Subcutaneous abdominal adipose tissue (tissue), 5 donors: ENCODE results near the gene RGS4.
A peak's percentile ranks its signal among the peaks of the same experiment; 100 is the strongest.

Experiments
- H3K27ac ChIP-seq: one replicate; pipeline ENCODE4 v1.7.0; 2013; ENCODE audit warnings: low read depth, mild to moderate bottlenecking, inconsistent platforms, low read length, moderate library complexity
- H3K27me3 ChIP-seq, 5 donors: one replicate each; pipeline ENCODE4 v1.7.0; 2013; ENCODE audit warnings: low read length in 5 of 5, inconsistent platforms in 1 of 5; ENCODE audit not compliant: control insufficient read depth in 5 of 5, insufficient read depth in 4 of 5
- H3K36me3 ChIP-seq, 5 donors: one replicate each; pipeline ENCODE4 v1.7.0; 2013; ENCODE audit warnings: low read length in 5 of 5; ENCODE audit not compliant: control insufficient read depth in 5 of 5, insufficient read depth in 5 of 5
- H3K4me1 ChIP-seq, 5 donors: one replicate each; pipeline ENCODE4 v1.7.0; 2013; ENCODE audit warnings: low read length in 5 of 5, mild to moderate bottlenecking in 3 of 5, moderate library complexity in 1 of 5; ENCODE audit not compliant: control insufficient read depth in 5 of 5, insufficient read depth in 5 of 5
- H3K4me3 ChIP-seq, 5 donors: one replicate each; pipeline ENCODE4 v1.7.0; 2013; ENCODE audit warnings: low read length in 5 of 5, low read depth in 1 of 5
- H3K9ac ChIP-seq, 5 donors: one replicate each; pipeline ENCODE4 v1.7.0; 2013; ENCODE audit warnings: low read length in 5 of 5, mild to moderate bottlenecking in 4 of 5, moderate library complexity in 3 of 5
- H3K9me3 ChIP-seq, 5 donors: one replicate each; pipeline ENCODE4 v1.7.0; 2013; ENCODE audit warnings: low read length in 5 of 5; ENCODE audit not compliant: control insufficient read depth in 5 of 5
- donor health status: healthy.
- donor health status: healthy.
- donor health status: healthy.
- donor health status: healthy.
- donor health status: healthy.

The RGS4 gene

GRCh38 chr1:163066686-163067085 lies 2.5 kb upstream of the RGS4 start:
- Histone ChIP-seq H3K27ac (no peak overlapping the region), H3K4me3 (no peak overlapping the region), H3K9ac (no peak overlapping the region), H3K4me1 (peaks cover 0 to 8% (median 0%) of the 10 kb centered on the region in 5 donors), H3K36me3 (no peaks in the 10 kb centered on the region), H3K9me3 (no peaks in the 10 kb centered on the region), H3K27me3 (peaks cover 0 to 13% (median 8%) of the 10 kb centered on the region in 5 donors)

- Histone ChIP-seq H3K4me1 (peaks cover 0 to 8% (median 0%) of the 10 kb centered on the region in 5 donors), H3K27ac (no peak overlapping the region), H3K9ac (no peak overlapping the region), H3K36me3 (no peaks in the 10 kb centered on the region), H3K9me3 (no peaks in the 10 kb centered on the region), H3K4me3 (peak overlapping the region in 2 of 5 donors; percentile 26 to 49), H3K27me3 (peaks cover 0 to 13% (median 8%) of the 10 kb centered on the region in 5 donors)
Observed at GRCh38 chr1:163068716-163069115, 445 bp upstream of the RGS4 start.

- Histone ChIP-seq H3K9me3 (no peaks in the 10 kb centered on the region), H3K36me3 (peaks cover 0 to 2% (median 0%) of the 10 kb centered on the region in 5 donors), H3K9ac (no peak overlapping the region), H3K4me3 (peak overlapping the region in 4 of 5 donors; percentile 18 to 49 (median 28)), H3K27me3 (peaks cover 0 to 18% (median 11%) of the 10 kb centered on the region in 5 donors), H3K4me1 (peaks cover 0 to 8% (median 0%) of the 10 kb centered on the region in 5 donors), H3K27ac (no peak overlapping the region)
Observed at GRCh38 chr1:163069655-163070277, 605 bp downstream of the RGS4 start.

GRCh38 chr1:163071405-163072255 lies 2.5 kb downstream of the RGS4 start:
- Histone ChIP-seq H3K9me3 (no peaks in the 10 kb centered on the region), H3K9ac (no peak overlapping the region), H3K27ac (no peak overlapping the region), H3K36me3 (peaks cover 0 to 2% (median 0%) of the 10 kb centered on the region in 5 donors), H3K4me1 (peaks cover 0 to 8% (median 0%) of the 10 kb centered on the region in 5 donors), H3K4me3 (no peak overlapping the region), H3K27me3 (peaks cover 0 to 18% (median 11%) of the 10 kb centered on the region in 5 donors)

- H3K27ac ChIP-seq: no peak overlapping the region
- H3K36me3 ChIP-seq: peaks cover 0 to 2% (median 0%) of the 10 kb centered on the region in 5 donors
Observed at GRCh38 chr1:163072658-163073057, 3.5 kb downstream of the RGS4 start.

GRCh38 chr1:163074004-163074403 lies 4.8 kb downstream of the RGS4 start:
- Histone ChIP-seq H3K9me3 (no peaks in the 10 kb centered on the region), H3K27ac (no peak overlapping the region), H3K27me3 (peaks cover 0 to 18% (median 11%) of the 10 kb centered on the region in 5 donors), H3K9ac (no peak overlapping the region), H3K4me1 (peaks cover 0 to 5% (median 0%) of the 10 kb centered on the region in 5 donors), H3K36me3 (peaks cover 0 to 2% (median 0%) of the 10 kb centered on the region in 5 donors), H3K4me3 (no peak overlapping the region)

More at GRCh38 chr1:163072658-163073057, 3.5 kb downstream of the RGS4 start:
- Histone ChIP-seq H3K9me3 (no peaks in the 10 kb centered on the region), H3K9ac (no peak overlapping the region), H3K4me3 (no peak overlapping the region), H3K4me1 (peaks cover 0 to 8% (median 0%) of the 10 kb centered on the region in 5 donors), H3K27me3 (peaks cover 0 to 18% (median 11%) of the 10 kb centered on the region in 5 donors)

- Histone ChIP-seq H3K4me1 (peaks cover 0 to 3% (median 0%) of the 10 kb centered on the region in 5 donors), H3K9ac (no peak overlapping the region), H3K27ac (no peak overlapping the region), H3K9me3 (no peaks in the 10 kb centered on the region), H3K27me3 (peaks cover 0 to 10% (median 5%) of the 10 kb centered on the region in 5 donors), H3K4me3 (no peak overlapping the region), H3K36me3 (peaks cover 0 to 2% (median 0%) of the 10 kb centered on the region in 5 donors)
Observed at GRCh38 chr1:163074716-163075284, 5.6 kb downstream of the RGS4 start.

GRCh38 chr1:163076044-163076443 lies 6.9 kb downstream of the RGS4 start:
- H3K36me3 ChIP-seq: peaks cover 0 to 2% (median 0%) of the 10 kb centered on the region in 5 donors

GRCh38 chr1:163076446-163076845 lies 7.3 kb downstream of the RGS4 start:
- Histone ChIP-seq H3K27me3 (peaks cover 0 to 5% (median 3%) of the 10 kb centered on the region in 5 donors), H3K36me3 (peaks cover 0 to 2% (median 0%) of the 10 kb centered on the region in 5 donors), H3K9me3 (no peaks in the 10 kb centered on the region), H3K4me1 (peaks cover 0 to 3% (median 0%) of the 10 kb centered on the region in 5 donors), H3K27ac (no peak overlapping the region), H3K9ac (no peak overlapping the region), H3K4me3 (no peak overlapping the region)

More at GRCh38 chr1:163076044-163076443, 6.9 kb downstream of the RGS4 start:
- no peak overlapping the region for H3K4me3 ChIP-seq
- no peak overlapping the region for H3K9ac ChIP-seq
- peaks cover 0 to 3% (median 0%) of the 10 kb centered on the region in 5 donors for H3K4me1 ChIP-seq
- peaks cover 0 to 5% (median 3%) of the 10 kb centered on the region in 5 donors for H3K27me3 ChIP-seq
- no peak overlapping the region for H3K27ac ChIP-seq
- no peaks in the 10 kb centered on the region for H3K9me3 ChIP-seq
